ENCODE results near the gene CHSY3. TPM values are rescaled to one million over a fixed set of nuclear protein-coding genes. Genes with fewer than 3 reads are reported as not detected.
A peak's percentile ranks its signal among the peaks of the same experiment; 100 is the strongest.

CHSY3 gene
- total and polyA plus RNA-seq, 2 experiments from 2014 or later, result 0.44 to 3.0 TPM

- TF ChIP-seq ZNF331 (CRISPR knock-in tag; IDR thresholded peaks at IDR 0.05; ENCODE audit: low read depth) (no peak), EZH2phosphoT487 (IDR thresholded peaks at IDR 0.05; ENCODE audit: unreplicated experiment) (no peak), ETS1 (IDR thresholded peaks at IDR 0.05) (no peak)
- TF ChIP-seq, protein P1, sequence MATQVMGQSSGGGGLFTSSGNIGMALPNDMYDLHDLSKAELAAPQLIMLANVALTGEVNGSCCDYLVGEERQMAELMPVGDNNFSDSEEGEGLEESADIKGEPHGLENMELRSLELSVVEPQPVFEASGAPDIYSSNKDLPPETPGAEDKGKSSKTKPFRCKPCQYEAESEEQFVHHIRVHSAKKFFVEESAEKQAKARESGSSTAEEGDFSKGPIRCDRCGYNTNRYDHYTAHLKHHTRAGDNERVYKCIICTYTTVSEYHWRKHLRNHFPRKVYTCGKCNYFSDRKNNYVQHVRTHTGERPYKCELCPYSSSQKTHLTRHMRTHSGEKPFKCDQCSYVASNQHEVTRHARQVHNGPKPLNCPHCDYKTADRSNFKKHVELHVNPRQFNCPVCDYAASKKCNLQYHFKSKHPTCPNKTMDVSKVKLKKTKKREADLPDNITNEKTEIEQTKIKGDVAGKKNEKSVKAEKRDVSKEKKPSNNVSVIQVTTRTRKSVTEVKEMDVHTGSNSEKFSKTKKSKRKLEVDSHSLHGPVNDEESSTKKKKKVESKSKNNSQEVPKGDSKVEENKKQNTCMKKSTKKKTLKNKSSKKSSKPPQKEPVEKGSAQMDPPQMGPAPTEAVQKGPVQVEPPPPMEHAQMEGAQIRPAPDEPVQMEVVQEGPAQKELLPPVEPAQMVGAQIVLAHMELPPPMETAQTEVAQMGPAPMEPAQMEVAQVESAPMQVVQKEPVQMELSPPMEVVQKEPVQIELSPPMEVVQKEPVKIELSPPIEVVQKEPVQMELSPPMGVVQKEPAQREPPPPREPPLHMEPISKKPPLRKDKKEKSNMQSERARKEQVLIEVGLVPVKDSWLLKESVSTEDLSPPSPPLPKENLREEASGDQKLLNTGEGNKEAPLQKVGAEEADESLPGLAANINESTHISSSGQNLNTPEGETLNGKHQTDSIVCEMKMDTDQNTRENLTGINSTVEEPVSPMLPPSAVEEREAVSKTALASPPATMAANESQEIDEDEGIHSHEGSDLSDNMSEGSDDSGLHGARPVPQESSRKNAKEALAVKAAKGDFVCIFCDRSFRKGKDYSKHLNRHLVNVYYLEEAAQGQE (IDR thresholded peaks at IDR 0.05; ENCODE audit: unreplicated experiment), result no peak
- TF ChIP-seq, protein P2, sequence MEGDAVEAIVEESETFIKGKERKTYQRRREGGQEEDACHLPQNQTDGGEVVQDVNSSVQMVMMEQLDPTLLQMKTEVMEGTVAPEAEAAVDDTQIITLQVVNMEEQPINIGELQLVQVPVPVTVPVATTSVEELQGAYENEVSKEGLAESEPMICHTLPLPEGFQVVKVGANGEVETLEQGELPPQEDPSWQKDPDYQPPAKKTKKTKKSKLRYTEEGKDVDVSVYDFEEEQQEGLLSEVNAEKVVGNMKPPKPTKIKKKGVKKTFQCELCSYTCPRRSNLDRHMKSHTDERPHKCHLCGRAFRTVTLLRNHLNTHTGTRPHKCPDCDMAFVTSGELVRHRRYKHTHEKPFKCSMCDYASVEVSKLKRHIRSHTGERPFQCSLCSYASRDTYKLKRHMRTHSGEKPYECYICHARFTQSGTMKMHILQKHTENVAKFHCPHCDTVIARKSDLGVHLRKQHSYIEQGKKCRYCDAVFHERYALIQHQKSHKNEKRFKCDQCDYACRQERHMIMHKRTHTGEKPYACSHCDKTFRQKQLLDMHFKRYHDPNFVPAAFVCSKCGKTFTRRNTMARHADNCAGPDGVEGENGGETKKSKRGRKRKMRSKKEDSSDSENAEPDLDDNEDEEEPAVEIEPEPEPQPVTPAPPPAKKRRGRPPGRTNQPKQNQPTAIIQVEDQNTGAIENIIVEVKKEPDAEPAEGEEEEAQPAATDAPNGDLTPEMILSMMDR (conservative IDR thresholded peaks at IDR 0.05; ENCODE audit: low read depth in 2 of 2), result no peak
These were observed 170.6 kb downstream of the CHSY3 start (continued) for GRCh38 chr5:130074820-130075219.

DNA sequence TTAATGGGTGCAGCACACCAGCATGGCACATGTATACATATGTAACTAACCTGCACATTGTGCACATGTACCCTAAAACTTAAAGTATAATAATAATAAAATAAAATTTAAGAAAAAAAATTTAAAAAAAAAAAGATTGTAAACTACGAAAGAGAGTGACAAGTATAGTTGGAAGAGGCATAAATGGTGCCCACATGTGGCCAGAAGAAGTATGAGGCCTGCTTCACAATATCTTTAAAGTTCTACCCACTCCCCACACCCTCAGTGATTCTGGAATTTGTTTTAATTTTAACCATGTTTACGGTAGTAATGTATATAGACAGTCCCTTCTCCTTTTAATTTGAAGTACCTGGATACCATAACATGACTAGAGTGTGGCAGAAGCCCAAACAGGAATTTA, 172.7 kb downstream of the CHSY3 start:
- H3K27ac ChIP-seq (ENCODE audit: low read depth), result no peak overlapping the region
- no peak overlapping the region for H3K4me2 ChIP-seq
- Mint-ChIP-seq H3K36me3 (ENCODE audit: low read depth) (no peaks in the 10 kb centered on the region; the same call in 2 of the 3 replicates), H3K4me3 (no peak overlapping the region), H3K27ac (no peak overlapping the region), H3K9me3 (no peaks in the 10 kb centered on the region), H3K4me1 (no peaks in the 10 kb centered on the region), H3K27me3 (ENCODE audit: insufficient read depth, low read depth, poor library complexity) (no peaks in the 10 kb centered on the region)
- TF ChIP-seq, protein P2 (conservative IDR thresholded peaks at IDR 0.05; ENCODE audit: low read depth in 2 of 2), result peak; percentile 21 to 44; a peak in 3 of 4 replicates
- no peak for TF ChIP-seq NANOG (IDR thresholded peaks at IDR 0.05; ENCODE audit: borderline replicate concordance)
- H3F3A ChIP-seq (replicated peaks; ENCODE audit: low read depth), result no peaks in the 10 kb centered on the region
- H3K9me2 ChIP-seq (ENCODE audit: insufficient read depth), result no peaks in the 10 kb centered on the region
- no peak for ATAC-seq
- H3K4me3 ChIP-seq, result no peak overlapping the region
- H2AFZ ChIP-seq, result no peak overlapping the region
- H3K36me3 ChIP-seq (ENCODE audit: insufficient read depth), result no peaks in the 10 kb centered on the region
- no peaks in the 10 kb centered on the region for H4K20me1 ChIP-seq (replicated peaks; ENCODE audit: insufficient read depth)
- no peaks in the 10 kb centered on the region for H3K27me3 ChIP-seq (ENCODE audit: insufficient read depth)
- DNase-seq (ENCODE audit: low spot score), result no peak
- H3K4me1 ChIP-seq (ENCODE audit: insufficient read depth), result no peaks in the 10 kb centered on the region
- H3K79me2 ChIP-seq (replicated peaks; ENCODE audit: insufficient read depth), result no peaks in the 10 kb centered on the region

Data from GM23338 (cell line).